Measurements from ENCODE around the gene NODAL.

Gene NODAL

GRCh38 chr10:70479626-70480238 lies 38.3 kb upstream of the NODAL start:
- TF ChIP-seq, protein P1, sequence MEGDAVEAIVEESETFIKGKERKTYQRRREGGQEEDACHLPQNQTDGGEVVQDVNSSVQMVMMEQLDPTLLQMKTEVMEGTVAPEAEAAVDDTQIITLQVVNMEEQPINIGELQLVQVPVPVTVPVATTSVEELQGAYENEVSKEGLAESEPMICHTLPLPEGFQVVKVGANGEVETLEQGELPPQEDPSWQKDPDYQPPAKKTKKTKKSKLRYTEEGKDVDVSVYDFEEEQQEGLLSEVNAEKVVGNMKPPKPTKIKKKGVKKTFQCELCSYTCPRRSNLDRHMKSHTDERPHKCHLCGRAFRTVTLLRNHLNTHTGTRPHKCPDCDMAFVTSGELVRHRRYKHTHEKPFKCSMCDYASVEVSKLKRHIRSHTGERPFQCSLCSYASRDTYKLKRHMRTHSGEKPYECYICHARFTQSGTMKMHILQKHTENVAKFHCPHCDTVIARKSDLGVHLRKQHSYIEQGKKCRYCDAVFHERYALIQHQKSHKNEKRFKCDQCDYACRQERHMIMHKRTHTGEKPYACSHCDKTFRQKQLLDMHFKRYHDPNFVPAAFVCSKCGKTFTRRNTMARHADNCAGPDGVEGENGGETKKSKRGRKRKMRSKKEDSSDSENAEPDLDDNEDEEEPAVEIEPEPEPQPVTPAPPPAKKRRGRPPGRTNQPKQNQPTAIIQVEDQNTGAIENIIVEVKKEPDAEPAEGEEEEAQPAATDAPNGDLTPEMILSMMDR (IDR thresholded peaks at IDR 0.05), result no peak

- TF ChIP-seq, protein P1 (IDR thresholded peaks at IDR 0.05), result no peak
Measured at GRCh38 chr10:70479165-70479581, 37.7 kb upstream of the NODAL start.

- TF ChIP-seq, protein P1 (IDR thresholded peaks at IDR 0.05), result no peak
Measured at GRCh38 chr10:70478191-70479164, 37.0 kb upstream of the NODAL start, which contains the start of gene PALD1. TSS of gene PALD1 (plus strand) at chr10:70478767. CDS start at chr10:70525952, 47,185 bp downstream.

- TF ChIP-seq, protein P1 (IDR thresholded peaks at IDR 0.05), result no peak
Measured at GRCh38 chr10:70477661-70478162, 36.2 kb upstream of the NODAL start.

DNA sequence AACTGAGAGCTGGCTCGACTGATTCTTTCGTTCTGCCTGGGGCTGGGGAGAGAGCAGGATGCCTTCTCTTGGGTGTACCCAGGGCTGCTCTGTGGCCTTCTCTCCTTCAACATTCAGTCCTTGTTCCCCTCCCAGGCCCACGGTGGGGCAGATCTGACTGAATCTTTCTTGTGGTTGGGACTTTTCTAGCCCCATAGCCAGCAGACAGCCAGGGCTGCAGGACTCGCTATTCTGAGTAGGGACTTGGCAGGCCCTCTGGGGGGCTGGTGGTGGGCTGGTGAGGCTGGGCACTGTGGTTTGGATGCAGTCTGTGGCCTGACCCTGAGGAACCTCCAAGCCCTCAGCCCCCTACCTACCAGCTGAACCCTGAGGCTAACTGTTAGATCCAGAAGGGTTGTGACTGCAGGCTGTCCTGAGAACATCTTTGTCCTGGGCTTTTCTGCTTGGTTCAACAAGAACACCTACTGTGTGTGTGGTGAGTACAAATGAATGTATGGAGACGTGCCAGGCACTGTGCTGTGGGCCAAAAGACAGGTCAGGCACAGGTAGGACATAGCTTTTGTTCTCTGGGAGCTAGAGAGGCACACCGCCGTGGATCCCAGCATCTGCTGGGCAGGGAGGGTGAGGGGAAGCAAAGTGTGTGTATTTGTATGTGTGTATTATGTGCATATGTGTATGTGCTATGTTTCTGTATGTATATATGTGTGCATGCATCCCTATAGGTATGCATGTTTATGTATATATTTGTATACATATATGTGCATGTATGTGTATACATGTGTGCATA lies 35.0 kb upstream of the NODAL start:
- TF ChIP-seq, protein P1 (IDR thresholded peaks at IDR 0.05), result no peak

DNA sequence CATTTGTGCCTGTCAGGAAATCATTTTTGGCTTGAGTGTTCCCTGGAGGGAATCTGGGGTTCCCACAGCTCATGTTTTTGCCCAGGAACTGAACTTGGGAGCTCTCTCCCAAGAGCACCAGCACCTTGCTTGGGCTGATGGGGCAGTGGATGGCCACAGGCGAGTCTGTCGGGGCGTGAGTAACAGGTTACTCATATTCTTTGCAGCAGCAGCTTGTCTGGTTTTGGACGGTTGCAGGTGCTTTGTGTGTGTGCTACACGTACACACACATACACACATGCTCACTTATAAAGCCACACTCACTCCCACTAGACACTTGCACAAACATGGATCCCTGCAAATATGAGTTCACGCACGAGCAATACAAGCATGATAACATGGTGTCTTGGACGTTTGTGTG lies 34.2 kb upstream of the NODAL start:
- TF ChIP-seq, protein P1 (IDR thresholded peaks at IDR 0.05), result no peak

DNA sequence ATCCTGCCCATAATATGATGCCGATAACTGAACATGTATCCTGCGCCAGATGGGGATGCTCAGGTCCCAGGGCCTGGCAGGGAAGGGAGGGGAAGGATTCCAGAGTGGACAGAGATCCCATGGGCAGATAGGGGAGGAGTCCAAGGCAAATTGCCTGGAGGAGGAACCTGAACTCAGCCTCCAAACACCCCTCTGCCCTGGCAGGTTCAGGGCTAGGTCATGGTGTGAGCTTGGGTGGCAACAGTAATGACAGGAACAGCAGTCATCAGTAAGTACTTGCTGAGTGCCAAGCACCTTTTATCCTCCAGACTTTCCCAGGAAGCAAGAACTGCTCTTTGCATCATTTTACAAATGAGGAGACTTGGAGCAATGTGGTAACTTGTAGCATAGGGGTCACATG lies 33.3 kb upstream of the NODAL start:
- TF ChIP-seq, protein P1 (IDR thresholded peaks at IDR 0.05), result no peak

Data from LNCAP (cell line).